DOHH2 (cell line): ENCODE results near the gene PCP2.
A peak's percentile ranks its signal among the peaks of the same experiment; 100 is the strongest.

Source experiments
- H3F3A ChIP-seq: fragments of 200-600 bp; sonication (generic), shearing (Covaris generic); 2 replicates; pipeline ENCODE4 v1.6.0; 2016; ENCODE audit warnings: antibody characterized with exemption, mild to moderate bottlenecking; ENCODE audit not compliant: control insufficient read depth, insufficient read depth
- H3K27ac ChIP-seq: fragments of 200-600 bp; sonication (generic); 2 replicates; pipeline ENCODE4 v1.5.1; 2014; ENCODE audit warnings: low read depth, mild to moderate bottlenecking, low read length, moderate library complexity
- H3K27me3 ChIP-seq: fragments of 200-600 bp; sonication (generic); 2 replicates; pipeline ENCODE4 v1.6.1; 2014; ENCODE audit warnings: mild to moderate bottlenecking, low read length, mixed read lengths; ENCODE audit not compliant: control insufficient read depth
- H3K36me3 ChIP-seq: fragments of 200-600 bp; sonication (generic); 2 replicates; pipeline ENCODE4 v1.6.1; 2014; ENCODE audit warnings: mild to moderate bottlenecking, low read length, moderate library complexity, mixed read lengths; ENCODE audit not compliant: control insufficient read depth
- H3K4me1 ChIP-seq: fragments of 200-600 bp; sonication (generic); 2 replicates; pipeline ENCODE4 v1.6.1; 2014; ENCODE audit warnings: mild to moderate bottlenecking, low read length, mixed read lengths; ENCODE audit not compliant: control insufficient read depth
- H3K4me2 ChIP-seq: fragments of 200-600 bp; sonication (generic); 2 replicates; pipeline ENCODE4 v1.6.0; 2014; ENCODE audit warnings: mild to moderate bottlenecking, low read length, moderate library complexity
- H3K4me3 ChIP-seq: fragments of 200-600 bp; sonication (generic); 2 replicates; pipeline ENCODE4 v1.5.1; 2014; ENCODE audit warnings: mild to moderate bottlenecking, low read length, mixed read lengths
- H3K79me2 ChIP-seq: fragments of 200-600 bp; sonication (generic); 2 replicates; pipeline ENCODE4 v1.6.1; 2014; ENCODE audit warnings: mild to moderate bottlenecking, low read length, mixed read lengths; ENCODE audit not compliant: control insufficient read depth
- H3K9me2 ChIP-seq: fragments of 200-600 bp; sonication (generic); replicated peaks from 2 replicates; pipeline ENCODE4 v1.6.1; 2014; ENCODE audit warnings: mild to moderate bottlenecking, low read length, mixed read lengths; ENCODE audit not compliant: control insufficient read depth
- H3K9me3 ChIP-seq: fragments of 200-600 bp; sonication (generic); 2 replicates; pipeline ENCODE4 v1.6.1; 2014; ENCODE audit warnings: antibody characterized with exemption, low read length, mixed read lengths; ENCODE audit not compliant: control insufficient read depth, insufficient read depth
- H4K20me1 ChIP-seq: fragments of 200-600 bp; sonication (generic); 2 replicates; pipeline ENCODE4 v1.6.0; 2014; ENCODE audit warnings: low read depth, mild to moderate bottlenecking, antibody characterized with exemption, low read length, moderate library complexity; ENCODE audit not compliant: control insufficient read depth, insufficient read depth
- CTCF ChIP-seq: fragments of 200-600 bp; sonication (generic); IDR thresholded peaks from one replicate; pipeline ENCODE4 v1.5.1; 2014; ENCODE audit warnings: antibody characterized with exemption, mild to moderate bottlenecking, low read depth, low read length; ENCODE audit not compliant: poor library complexity, severe bottlenecking
- EZH2phosphoT487 ChIP-seq: fragments of 200-600 bp; sonication (generic); IDR thresholded peaks from 2 replicates; pipeline ENCODE4 v1.6.1; 2017; ENCODE audit warnings: borderline replicate concordance, mild to moderate bottlenecking, antibody characterized with exemption, low read length, moderate library complexity, mixed read lengths

The PCP2 gene

GRCh38 chr19:7633698-7634097, at the start of gene PCP2:
Gene PCP2 (minus strand): TSS chr19:7633719. CDS start chr19:7633457, 262 bp downstream.
- Histone ChIP-seq H3K4me2 (no peak within 1 kb of the TSS), H3K4me3 (no peak within 1 kb of the TSS), H3K4me1 (peaks cover 33% of the 10 kb centered on the region), H3K9me2 (no peaks in the 10 kb centered on the region), H3K79me2 (peaks cover 45% of the 10 kb centered on the region), H4K20me1 (no peaks in the 10 kb centered on the region), H3K9me3 (no peaks in the 10 kb centered on the region), H3K27ac (no peak within 1 kb of the TSS), H3K27me3 (no peaks in the 10 kb centered on the region), H3K36me3 (no peaks in the 10 kb centered on the region; the same call in 1 of the 2 replicates), H3F3A (no peaks in the 10 kb centered on the region)
- no peak for TF ChIP-seq EZH2phosphoT487
- TF ChIP-seq CTCF = no peak

GRCh38 chr19:7682175-7682855, 48.8 kb upstream of the PCP2 start:
- no peak for TF ChIP-seq CTCF
- no peaks in the 10 kb centered on the region for H3K9me3 ChIP-seq
- peaks cover 21% of the 10 kb centered on the region for H3K79me2 ChIP-seq
- no peaks in the 10 kb centered on the region for H3F3A ChIP-seq
- peaks cover 17% of the 10 kb centered on the region for H3K36me3 ChIP-seq
- peak overlapping the region; percentile 92 for H3K4me2 ChIP-seq
- no peaks in the 10 kb centered on the region; the same call in 1 of the 2 replicates for H4K20me1 ChIP-seq
- H3K4me1 ChIP-seq = peaks cover 38% of the 10 kb centered on the region
- H3K9me2 ChIP-seq = no peaks in the 10 kb centered on the region
- H3K27me3 ChIP-seq = no peaks in the 10 kb centered on the region; the same call in 1 of the 2 replicates
- H3K4me3 ChIP-seq = peak overlapping the region; percentile 97
- H3K27ac ChIP-seq = no peak overlapping the region

- TF ChIP-seq EZH2phosphoT487 (no peak), CTCF (peak; percentile 62)
- H3K79me2 ChIP-seq = peaks cover 21% of the 10 kb centered on the region
- peak overlapping the region; percentile 92 for H3K4me2 ChIP-seq
- H3K4me3 ChIP-seq = peak overlapping the region; percentile 97
- H3K4me1 ChIP-seq = peaks cover 45% of the 10 kb centered on the region
- peaks cover 17% of the 10 kb centered on the region for H3K36me3 ChIP-seq
- H3K9me3 ChIP-seq = no peaks in the 10 kb centered on the region
- no peaks in the 10 kb centered on the region for H3F3A ChIP-seq
- H4K20me1 ChIP-seq = no peaks in the 10 kb centered on the region; the same call in 1 of the 2 replicates
- no peaks in the 10 kb centered on the region; the same call in 1 of the 2 replicates for H3K27me3 ChIP-seq
- H3K27ac ChIP-seq = 0 out of 2 replicates have a peak overlapping the region, but pooled peaks have one; percentile 18
- H3K9me2 ChIP-seq = no peaks in the 10 kb centered on the region
Measured at GRCh38 chr19:7681340-7682174, 48.0 kb upstream of the PCP2 start.
